Measurements from ENCODE around the gene ADNP.
"Not testable (repeated sequence)": the region's sequence is repeated elsewhere in the genome, so short reads cannot be mapped to it uniquely, and the experiment has no call there.

ADNP gene

GRCh38 chr20:50891138-50891537 is 40.1 kb downstream of the ADNP start:
- Histone ChIP-seq H3K27me3 (no peaks in the 10 kb centered on the region), H3K4me3 (ENCODE audit: low read depth, low read length) (no peak overlapping the region), H3K4me1 (no peaks in the 10 kb centered on the region), H3K36me3 (peaks cover 80% of the 10 kb centered on the region), H3K9me3 (no peaks in the 10 kb centered on the region)
- no peak for DNase-seq
- TF ChIP-seq, protein P1, sequence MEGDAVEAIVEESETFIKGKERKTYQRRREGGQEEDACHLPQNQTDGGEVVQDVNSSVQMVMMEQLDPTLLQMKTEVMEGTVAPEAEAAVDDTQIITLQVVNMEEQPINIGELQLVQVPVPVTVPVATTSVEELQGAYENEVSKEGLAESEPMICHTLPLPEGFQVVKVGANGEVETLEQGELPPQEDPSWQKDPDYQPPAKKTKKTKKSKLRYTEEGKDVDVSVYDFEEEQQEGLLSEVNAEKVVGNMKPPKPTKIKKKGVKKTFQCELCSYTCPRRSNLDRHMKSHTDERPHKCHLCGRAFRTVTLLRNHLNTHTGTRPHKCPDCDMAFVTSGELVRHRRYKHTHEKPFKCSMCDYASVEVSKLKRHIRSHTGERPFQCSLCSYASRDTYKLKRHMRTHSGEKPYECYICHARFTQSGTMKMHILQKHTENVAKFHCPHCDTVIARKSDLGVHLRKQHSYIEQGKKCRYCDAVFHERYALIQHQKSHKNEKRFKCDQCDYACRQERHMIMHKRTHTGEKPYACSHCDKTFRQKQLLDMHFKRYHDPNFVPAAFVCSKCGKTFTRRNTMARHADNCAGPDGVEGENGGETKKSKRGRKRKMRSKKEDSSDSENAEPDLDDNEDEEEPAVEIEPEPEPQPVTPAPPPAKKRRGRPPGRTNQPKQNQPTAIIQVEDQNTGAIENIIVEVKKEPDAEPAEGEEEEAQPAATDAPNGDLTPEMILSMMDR (IDR thresholded peaks at IDR 0.05; ENCODE audit: low read depth, low read length): no peak

DNA sequence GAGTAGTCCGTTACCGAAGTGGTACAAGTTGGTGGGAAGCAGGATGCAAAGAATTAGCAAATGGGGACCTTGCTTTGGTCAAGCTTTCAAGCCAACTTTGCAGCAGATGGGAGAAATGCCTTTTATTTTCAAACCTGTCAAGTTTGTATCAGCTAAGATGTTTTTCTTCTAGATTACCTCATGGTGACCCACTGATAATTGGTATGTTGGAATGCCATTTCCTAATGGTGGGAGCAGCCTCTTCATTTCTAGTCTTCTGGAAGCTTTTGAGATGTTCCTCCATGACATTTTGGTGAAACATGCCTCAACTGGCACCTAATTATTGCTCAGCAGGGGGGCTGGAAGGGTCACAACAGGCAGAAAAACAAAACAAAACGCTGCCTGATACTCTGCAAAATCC is 43.7 kb downstream of the ADNP start:
- no peak for DNase-seq
- TF ChIP-seq, protein P1 (IDR thresholded peaks at IDR 0.05; ENCODE audit: low read depth, low read length): no peak

GRCh38 chr20:50886184-50886790 is 45.0 kb downstream of the ADNP start:
- Histone ChIP-seq H3K9me3 (no peaks in the 10 kb centered on the region), H3K4me3 (ENCODE audit: low read depth, low read length) (no peak overlapping the region), H3K36me3 (peaks cover 34% of the 10 kb centered on the region), H3K27me3 (no peaks in the 10 kb centered on the region), H3K4me1 (no peaks in the 10 kb centered on the region)
- TF ChIP-seq, protein P1 (IDR thresholded peaks at IDR 0.05; ENCODE audit: low read depth, low read length): no peak
- DNase-seq: no peak

More for the DNA sequence above, 43.7 kb downstream of the ADNP start:
- H3K9me3 ChIP-seq: no peaks in the 10 kb centered on the region
- H3K4me3 ChIP-seq (ENCODE audit: low read depth, low read length): no peak overlapping the region
- peaks cover 47% of the 10 kb centered on the region for H3K36me3 ChIP-seq
- no peaks in the 10 kb centered on the region for H3K27me3 ChIP-seq
- no peaks in the 10 kb centered on the region for H3K4me1 ChIP-seq

DNA sequence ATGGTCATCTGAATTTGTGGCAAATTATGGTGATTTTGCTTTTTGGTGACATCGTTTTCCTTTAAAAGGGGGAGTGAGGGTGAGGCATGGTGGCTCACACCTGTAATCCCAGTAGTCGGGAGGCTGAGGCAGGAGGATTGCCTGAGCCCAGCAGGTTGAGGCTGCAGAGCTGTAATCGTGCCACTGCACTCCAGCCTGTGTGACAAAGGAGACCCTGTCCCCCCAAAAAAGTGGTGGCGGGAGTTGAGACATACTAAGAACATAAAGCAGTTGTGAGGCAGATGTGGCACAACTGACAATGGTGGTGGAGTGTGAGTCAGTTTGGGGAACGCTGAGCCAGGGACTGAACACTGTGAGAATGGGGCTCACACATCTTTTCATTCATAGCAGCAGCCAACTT is 45.5 kb downstream of the ADNP start:
- TF ChIP-seq, protein P1 (IDR thresholded peaks at IDR 0.05; ENCODE audit: low read depth, low read length): no peak
- no peak for DNase-seq
- H3K9me3 ChIP-seq: no peaks in the 10 kb centered on the region
- peaks cover 29% of the 10 kb centered on the region for H3K36me3 ChIP-seq
- H3K4me3 ChIP-seq (ENCODE audit: low read depth, low read length): no peak overlapping the region
- H3K27me3 ChIP-seq: no peaks in the 10 kb centered on the region
- H3K4me1 ChIP-seq: no peaks in the 10 kb centered on the region

DNA sequence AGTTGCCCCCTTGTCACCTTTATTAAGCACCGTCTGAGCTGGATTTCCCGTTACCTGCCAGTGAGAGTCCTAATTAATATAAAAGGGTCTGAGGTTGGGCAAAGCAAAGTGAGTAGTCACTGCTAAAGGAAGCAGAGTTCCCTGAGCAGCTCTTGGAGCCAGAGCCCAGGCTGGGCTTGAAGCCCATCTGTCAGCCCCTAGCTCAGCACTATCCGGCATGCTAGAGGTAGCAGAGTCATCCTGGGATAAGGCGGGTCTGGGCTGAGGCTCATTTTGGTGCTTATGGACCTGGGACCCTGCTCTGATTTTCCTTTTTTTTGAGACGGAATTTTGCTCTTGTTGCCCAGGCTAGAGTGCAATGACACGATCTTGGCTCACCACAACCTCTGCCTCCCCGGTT is 46.2 kb downstream of the ADNP start:
- Histone ChIP-seq H3K27me3 (no peaks in the 10 kb centered on the region), H3K4me3 (ENCODE audit: low read depth, low read length) (no peak overlapping the region), H3K9me3 (no peaks in the 10 kb centered on the region), H3K4me1 (no peaks in the 10 kb centered on the region), H3K36me3 (peaks cover 22% of the 10 kb centered on the region)
- no peak for DNase-seq
- TF ChIP-seq, protein P1 (IDR thresholded peaks at IDR 0.05; ENCODE audit: low read depth, low read length): no peak

DNA sequence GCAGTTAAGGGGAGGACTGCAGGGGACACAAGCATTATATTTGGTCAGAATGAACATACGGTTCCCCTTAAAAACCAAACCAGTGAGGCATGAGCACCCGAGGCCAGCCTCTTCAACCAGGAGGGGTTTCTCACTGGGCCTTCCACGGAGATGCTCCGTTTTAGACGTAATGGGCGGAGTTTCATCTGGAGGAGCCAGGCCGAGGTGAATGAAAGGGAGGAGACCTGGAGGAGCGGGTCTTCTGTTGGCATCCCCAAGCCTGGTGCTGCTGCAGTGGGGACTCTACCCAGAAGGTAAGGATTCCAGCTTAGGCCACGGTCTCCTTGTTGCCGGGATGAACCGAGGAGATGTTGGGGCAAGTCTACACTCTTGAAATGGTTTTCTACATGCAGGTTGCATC is 47.4 kb downstream of the ADNP start:
- no peak overlapping the region for H3K4me3 ChIP-seq (ENCODE audit: low read depth, low read length)
- no peaks in the 10 kb centered on the region for H3K4me1 ChIP-seq
- H3K36me3 ChIP-seq: peaks cover 12% of the 10 kb centered on the region
- H3K9me3 ChIP-seq: no peaks in the 10 kb centered on the region
- TF ChIP-seq, protein P1 (IDR thresholded peaks at IDR 0.05; ENCODE audit: low read depth, low read length): no peak
- no peaks in the 10 kb centered on the region for H3K27me3 ChIP-seq
- DNase-seq: no peak

GRCh38 chr20:50881759-50882424 is 49.3 kb downstream of the ADNP start:
- not testable (repeated sequence) for H3K27me3 ChIP-seq; H3K4me1 ChIP-seq; DNase-seq; H3K36me3 ChIP-seq; H3K4me3 ChIP-seq (ENCODE audit: low read depth, low read length); H3K9me3 ChIP-seq

All from BE2C (cell line).